ENCODE results near the gene DZANK1. TPM values are rescaled to one million over a fixed set of nuclear protein-coding genes. Genes with fewer than 3 reads are reported as not detected.
A peak's percentile ranks its signal among the peaks of the same experiment; 100 is the strongest.

Gene DZANK1
- total and polyA plus RNA-seq, 2 experiments from 2014 or later, result 7.9 to 8.3 TPM

- H3K4me3 ChIP-seq, result no peak overlapping the region
- no peaks in the 10 kb centered on the region for H3F3A ChIP-seq (replicated peaks; ENCODE audit: low read depth)
- no peak for ATAC-seq
- DNase-seq (ENCODE audit: low spot score), result no peak
- H3K4me1 ChIP-seq (ENCODE audit: insufficient read depth), result no peaks in the 10 kb centered on the region
- H2AFZ ChIP-seq, result no peak overlapping the region
- H3K9me2 ChIP-seq (ENCODE audit: insufficient read depth), result no peaks in the 10 kb centered on the region
- peaks cover 3% of the 10 kb centered on the region; the same call in 1 of the 3 replicates for H3K4me1 Mint-ChIP-seq
- H4K20me1 ChIP-seq (replicated peaks; ENCODE audit: insufficient read depth), result no peaks in the 10 kb centered on the region
- H3K79me2 ChIP-seq (replicated peaks; ENCODE audit: insufficient read depth), result no peaks in the 10 kb centered on the region
- H3K36me3 ChIP-seq (ENCODE audit: insufficient read depth), result no peaks in the 10 kb centered on the region
- H3K36me3 Mint-ChIP-seq (ENCODE audit: low read depth), result peaks cover 38% of the 10 kb centered on the region
- no peak overlapping the region for H3K4me2 ChIP-seq
- no peak overlapping the region for H3K27ac Mint-ChIP-seq
- H3K27ac ChIP-seq (ENCODE audit: low read depth), result no peak overlapping the region
- H3K27me3 ChIP-seq (ENCODE audit: insufficient read depth), result no peaks in the 10 kb centered on the region
- no peak for TF ChIP-seq ZNF114 (CRISPR knock-in tag; IDR thresholded peaks at IDR 0.05)
- no peak for TF ChIP-seq EZH2 (IDR thresholded peaks at IDR 0.05; ENCODE audit: low read depth, unreplicated experiment)
- no peak for TF ChIP-seq ZNF462 (CRISPR knock-in tag; IDR thresholded peaks at IDR 0.05)
- H3K9me3 Mint-ChIP-seq, result peaks cover 2% of the 10 kb centered on the region; the same call in 1 of the 3 replicates
- no peak overlapping the region for H3K4me3 Mint-ChIP-seq
- H3K27me3 Mint-ChIP-seq (ENCODE audit: insufficient read depth, low read depth, poor library complexity), result no peaks in the 10 kb centered on the region
Observed at GRCh38 chr20:18403269-18403668, 63.6 kb downstream of the DZANK1 start.

- DNase-seq (ENCODE audit: low spot score) (no peak), ATAC-seq (no peak)
- Histone ChIP-seq H2AFZ (no peak overlapping the region), H3K4me2 (no peak overlapping the region), H3K27me3 (ENCODE audit: insufficient read depth) (no peaks in the 10 kb centered on the region), H3K27ac (ENCODE audit: low read depth) (no peak overlapping the region), H3K79me2 (replicated peaks; ENCODE audit: insufficient read depth) (no peaks in the 10 kb centered on the region), H3K36me3 (ENCODE audit: insufficient read depth) (no peaks in the 10 kb centered on the region), H3K9me2 (ENCODE audit: insufficient read depth) (no peaks in the 10 kb centered on the region), H3K4me1 (ENCODE audit: insufficient read depth) (no peaks in the 10 kb centered on the region), H3F3A (replicated peaks; ENCODE audit: low read depth) (no peaks in the 10 kb centered on the region), H3K4me3 (no peak overlapping the region), H4K20me1 (replicated peaks; ENCODE audit: insufficient read depth) (no peaks in the 10 kb centered on the region)
- Mint-ChIP-seq H3K27me3 (ENCODE audit: insufficient read depth, low read depth, poor library complexity) (no peaks in the 10 kb centered on the region), H3K9me3 (peaks cover 2% of the 10 kb centered on the region; the same call in 1 of the 3 replicates), H3K4me3 (no peak overlapping the region), H3K36me3 (ENCODE audit: low read depth) (peaks cover 38% of the 10 kb centered on the region), H3K4me1 (peaks cover 3% of the 10 kb centered on the region; the same call in 1 of the 3 replicates), H3K27ac (no peak overlapping the region)
- TF ChIP-seq REST (IDR thresholded peaks at IDR 0.05; ENCODE audit: unreplicated experiment) (no peak), ZNF331 (CRISPR knock-in tag; IDR thresholded peaks at IDR 0.05; ENCODE audit: low read depth) (peak; percentile 76)
Observed at GRCh38 chr20:18401305-18401704, 65.5 kb downstream of the DZANK1 start.
